SK-N-SH (cell line): Measurements from ENCODE around the gene PDF. TPM values are rescaled to one million over a fixed set of nuclear protein-coding genes. Genes with fewer than 3 reads are reported as not detected.

ENCODE experiments used
- CTCF ChIA-PET: fragments of 300-600, 350-600 bp; formaldehyde crosslinking; extraction: SDS; loops from one replicate; lab custom pipeline; 2021; lab: Yijun Ruan, JAX
- POLR2A ChIA-PET: fragments of 350-600 bp; sonication (Branson Sonifier 250); formaldehyde crosslinking; extraction: SDS; loops from one replicate; lab custom pipeline; 2020; ENCODE audit warnings: antibody characterized with exemption, inconsistent platforms; lab: Yijun Ruan, JAX
- DNase-seq: peaks from one replicate; pipeline ENCODE4 v3.0.0; 2012
- H2AFZ ChIP-seq: fragments of 200-600 bp; sonication (generic); 2 replicates; pipeline ENCODE4 v1.8.1; 2016; ENCODE audit warnings: antibody characterized with exemption, mild to moderate bottlenecking, low read depth
- H3F3A ChIP-seq: fragments of 200-600 bp; sonication (generic); replicated peaks from 2 replicates; pipeline ENCODE3; 2016; ENCODE audit warnings: antibody characterized with exemption, mild to moderate bottlenecking; ENCODE audit not compliant: insufficient read depth
- H3K27ac ChIP-seq, 2 experiments: fragments of 200-500 bp in 1 of 2; fragments of 200-600 bp in 1 of 2; sonication (Bioruptor generic) in 1 of 2; sonication (generic), shearing (Covaris generic) in 1 of 2; 2 replicates each; pipeline versions ENCODE4 v1.5.1 to v1.6.1; 2014 to 2016; ENCODE audit warnings: low read depth in 2 of 2, inconsistent platforms in 1 of 2, low read length in 1 of 2, mild to moderate bottlenecking in 1 of 2, mixed read lengths in 1 of 2
- H3K27me3 ChIP-seq: fragments of 200-600 bp; sonication (generic), shearing (Covaris generic); 2 replicates; pipeline ENCODE4 v1.6.1; 2016; ENCODE audit warnings: mixed run types; ENCODE audit not compliant: insufficient read depth
- H3K36me3 ChIP-seq, 2 experiments: fragments of 200-500 bp in 1 of 2; fragments of 200-600 bp in 1 of 2; sonication (Bioruptor generic) in 1 of 2; sonication (generic) in 1 of 2; replicated peaks in 1 of 2; 2 replicates each; pipeline versions ENCODE3 to v1.5.1; 2014 to 2016; ENCODE audit warnings: low read length in 1 of 2, mild to moderate bottlenecking in 1 of 2; ENCODE audit not compliant: insufficient read depth in 2 of 2, control insufficient read depth in 1 of 2
- H3K4me1 ChIP-seq, 2 experiments: fragments of 200-500 bp in 1 of 2; fragments of 200-600 bp in 1 of 2; sonication (Bioruptor generic) in 1 of 2; sonication (generic), shearing (Covaris generic) in 1 of 2; 2 replicates each; pipeline versions ENCODE4 v1.5.1 to v1.6.1; 2014 to 2016; ENCODE audit warnings: low read depth in 1 of 2, low read length in 1 of 2, mixed run types in 1 of 2; ENCODE audit not compliant: insufficient read depth in 2 of 2, control insufficient read depth in 1 of 2
- H3K4me2 ChIP-seq: fragments of 200-600 bp; sonication (generic), shearing (Covaris generic); 2 replicates; pipeline ENCODE4 v1.6.1; 2017; ENCODE audit warnings: mixed run types
- H3K4me3 ChIP-seq, 2 experiments: fragments of 200-500 bp in 1 of 2; fragments of 200-600 bp in 1 of 2; sonication (Bioruptor generic) in 1 of 2; sonication (generic), shearing (Covaris generic) in 1 of 2; 2 replicates each; pipeline versions ENCODE4 v1.5.1 to v1.8.1; 2014 to 2016; ENCODE audit warnings: low read depth in 2 of 2, inconsistent platforms in 1 of 2, low read length in 1 of 2, mild to moderate bottlenecking in 1 of 2, mixed read lengths in 1 of 2, moderate library complexity in 1 of 2
- H3K79me2 ChIP-seq: fragments of 200-600 bp; sonication (generic); 2 replicates; pipeline ENCODE4 v1.8.1; 2017; ENCODE audit warnings: mild to moderate bottlenecking; ENCODE audit not compliant: insufficient read depth
- H3K9ac ChIP-seq: fragments of 200-600 bp; sonication (generic); 2 replicates; pipeline ENCODE4 v1.6.1; 2017; ENCODE audit warnings: mixed run types
- H3K9me2 ChIP-seq: fragments of 200-600 bp; sonication (generic); 2 replicates; pipeline ENCODE4 v1.6.1; 2017; ENCODE audit warnings: mixed run types
- H3K9me3 ChIP-seq: fragments of 200-600 bp; sonication (generic); 2 replicates; pipeline ENCODE4 v1.6.1; 2017; ENCODE audit warnings: mixed run types, mild to moderate bottlenecking, moderate library complexity
- H4K20me1 ChIP-seq: fragments of 200-600 bp; sonication (generic); 2 replicates; pipeline ENCODE4 v1.6.1; 2017; ENCODE audit warnings: mild to moderate bottlenecking, mixed run types; ENCODE audit not compliant: insufficient read depth
- CHD2 ChIP-seq: fragments of 150-350 bp; IDR thresholded peaks from 2 replicates; pipeline ENCODE4 v1.6.1; 2018; ENCODE audit warnings: low read length; ENCODE audit not compliant: partially characterized antibody
- FOXM1 ChIP-seq: IDR thresholded peaks from 2 replicates; pipeline ENCODE4 v1.4.0; 2012; ENCODE audit warnings: low read depth, mild to moderate bottlenecking
- GATA2 ChIP-seq: sonication (generic); formaldehyde crosslinking; IDR thresholded peaks from 2 replicates; pipeline ENCODE4 v1.5.0; 2020; ENCODE audit warnings: mild to moderate bottlenecking, missing genetic modification reagents
- IRF3 ChIP-seq: fragments of 150-350 bp; IDR thresholded peaks from 2 replicates; pipeline ENCODE4 v1.6.1; 2016; ENCODE audit warnings: mild to moderate bottlenecking, low read depth, low read length
- NRF1 ChIP-seq: IDR thresholded peaks from 2 replicates; pipeline ENCODE4 v1.6.1; 2012; ENCODE audit warnings: low read depth, mild to moderate bottlenecking, low read length
- REST ChIP-seq: IDR thresholded peaks from 2 replicates; pipeline ENCODE4 v1.6.1; 2012; ENCODE audit warnings: mild to moderate bottlenecking, low read depth, low read length, moderate library complexity
- RFX5 ChIP-seq: IDR thresholded peaks from 2 replicates; pipeline ENCODE4 v1.6.1; 2012; ENCODE audit warnings: mild to moderate bottlenecking, improper control_type of control experiment, low read length
- SMC3 ChIP-seq: IDR thresholded peaks from 2 replicates; pipeline ENCODE4 v1.6.1; 2012; ENCODE audit warnings: low read depth, low read length, improper control_type of control experiment
- WGBS: methylation state at CpG from one replicate; pipeline ENCODE4 v1.1.6; 2017; ENCODE audit warnings: low lambda C conversion rate; 5-methylcytosine and 5-hydroxymethylcytosine counted together
- polyA plus RNA-seq, 3 experiments: library from polyadenylated mRNA; depleted of rRNA; stranded (reverse); fragments of >200 nt; gene quantifications; 2 replicates each; pipeline ENCODE4 v1.2.3, GENCODE V29; 2012
- TF ChIP-seq, protein P1 (sequence below): IDR thresholded peaks from 2 replicates; pipeline ENCODE4 v1.4.0; 2012; ENCODE audit warnings: low read depth
- TF ChIP-seq, protein P2 (sequence below): IDR thresholded peaks from 2 replicates; pipeline ENCODE4 v1.4.0; 2012; ENCODE audit warnings: low read depth, borderline replicate concordance

The PDF gene
- polyA plus RNA-seq, 1 of the 3 experiments (the other 2 are of a cell fraction): 22.0 TPM

DNA sequence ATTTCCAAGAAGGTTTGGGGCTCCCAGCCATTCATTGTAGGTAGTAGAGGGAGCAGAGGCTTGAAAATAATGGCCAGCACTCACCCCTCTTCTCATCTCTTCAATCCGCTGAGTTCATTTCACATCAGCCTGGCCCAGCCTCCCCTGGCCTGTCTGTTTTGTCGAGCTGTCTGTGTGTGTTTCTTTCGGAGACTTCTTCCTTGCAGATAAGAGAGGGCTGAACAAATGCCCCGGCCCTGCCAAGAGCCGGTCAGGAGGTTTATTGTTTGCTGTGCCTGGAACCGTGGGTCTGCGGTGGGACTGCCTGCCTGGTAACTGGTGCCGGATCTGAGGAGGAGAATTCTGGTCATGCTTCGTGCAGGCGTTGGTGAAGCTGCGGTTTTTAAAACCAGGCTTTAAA lies 15.9 kb downstream of the PDF start:
- Histone ChIP-seq H3K4me2 (no peak overlapping the region), H4K20me1 (peaks cover 10% of the 10 kb centered on the region; the same call in 1 of the 2 replicates), H3K4me3 (no peak overlapping the region), H3K27me3 (no peaks in the 10 kb centered on the region), H3K36me3 (peaks cover 20 to 46% of the 10 kb centered on the region in 2 experiments), H3F3A (peaks cover 4% of the 10 kb centered on the region), H3K79me2 (peaks cover 51% of the 10 kb centered on the region), H3K9me3 (no peaks in the 10 kb centered on the region), H3K27ac (no peak overlapping the region), H2AFZ (no peak overlapping the region), H3K9me2 (no peaks in the 10 kb centered on the region), H3K4me1 (peaks cover 0 to 5% of the 10 kb centered on the region in 2 experiments; a peak in 1 of 4 replicates), H3K9ac (no peak overlapping the region)
- TF ChIP-seq CHD2 (no peak), NRF1 (no peak), GATA2 (CRISPR knock-in tag) (no peak), FOXM1 (no peak)
- TF ChIP-seq, protein P1, sequence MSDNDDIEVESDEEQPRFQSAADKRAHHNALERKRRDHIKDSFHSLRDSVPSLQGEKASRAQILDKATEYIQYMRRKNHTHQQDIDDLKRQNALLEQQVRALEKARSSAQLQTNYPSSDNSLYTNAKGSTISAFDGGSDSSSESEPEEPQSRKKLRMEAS: no peak
- TF ChIP-seq, protein P2, sequence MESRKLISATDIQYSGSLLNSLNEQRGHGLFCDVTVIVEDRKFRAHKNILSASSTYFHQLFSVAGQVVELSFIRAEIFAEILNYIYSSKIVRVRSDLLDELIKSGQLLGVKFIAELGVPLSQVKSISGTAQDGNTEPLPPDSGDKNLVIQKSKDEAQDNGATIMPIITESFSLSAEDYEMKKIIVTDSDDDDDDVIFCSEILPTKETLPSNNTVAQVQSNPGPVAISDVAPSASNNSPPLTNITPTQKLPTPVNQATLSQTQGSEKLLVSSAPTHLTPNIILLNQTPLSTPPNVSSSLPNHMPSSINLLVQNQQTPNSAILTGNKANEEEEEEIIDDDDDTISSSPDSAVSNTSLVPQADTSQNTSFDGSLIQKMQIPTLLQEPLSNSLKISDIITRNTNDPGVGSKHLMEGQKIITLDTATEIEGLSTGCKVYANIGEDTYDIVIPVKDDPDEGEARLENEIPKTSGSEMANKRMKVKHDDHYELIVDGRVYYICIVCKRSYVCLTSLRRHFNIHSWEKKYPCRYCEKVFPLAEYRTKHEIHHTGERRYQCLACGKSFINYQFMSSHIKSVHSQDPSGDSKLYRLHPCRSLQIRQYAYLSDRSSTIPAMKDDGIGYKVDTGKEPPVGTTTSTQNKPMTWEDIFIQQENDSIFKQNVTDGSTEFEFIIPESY: no peak
- DNase-seq: no peak
- ChIA-PET CTCF (no interaction called here), POLR2A (interaction anchor here (1.5 kb wide), 1 partner anchor 14 kb away, joined by 5 read pairs; no protein-coding TSS in a partner anchor)
- WGBS: 96% methylated on average over 11 of the region's 11 CpGs

DNA sequence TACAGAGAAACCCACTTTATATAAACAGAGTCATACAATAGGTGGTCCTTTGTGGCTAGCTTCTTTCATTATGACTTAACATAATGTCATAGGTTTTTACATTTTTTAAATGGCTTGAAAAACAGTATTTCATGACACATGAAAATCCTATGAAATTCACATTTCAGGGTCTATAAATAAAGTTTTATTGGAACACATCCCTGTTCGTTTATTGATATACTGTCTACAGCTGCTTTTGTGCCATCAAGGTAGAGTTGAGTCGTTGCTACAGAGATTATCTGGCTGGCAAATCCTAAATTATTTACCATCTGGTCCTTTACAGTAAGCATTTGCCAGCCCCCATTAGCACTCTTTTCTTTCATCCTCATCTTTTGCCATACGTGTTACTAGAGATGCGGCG lies 16.9 kb downstream of the PDF start:
- H3K9ac ChIP-seq: no peak overlapping the region
- ChIA-PET POLR2A (no interaction called here), CTCF (no interaction called here)
- WGBS: 84% methylated on average over 5 of the region's 5 CpGs
- TF ChIP-seq SMC3: no peak
- no peak for TF ChIP-seq REST
- TF ChIP-seq, protein P1: no peak
- no peak for TF ChIP-seq IRF3
- no peak for TF ChIP-seq RFX5
- peaks cover 20 to 36% of the 10 kb centered on the region in 2 experiments for H3K36me3 ChIP-seq
- H3K9me2 ChIP-seq: no peaks in the 10 kb centered on the region
- H3K4me3 ChIP-seq: no peak overlapping the region
- H2AFZ ChIP-seq: no peak overlapping the region
- H4K20me1 ChIP-seq: peaks cover 10% of the 10 kb centered on the region; the same call in 1 of the 2 replicates
- H3F3A ChIP-seq: peaks cover 12% of the 10 kb centered on the region
- peaks cover 51% of the 10 kb centered on the region for H3K79me2 ChIP-seq
- no peak overlapping the region for H3K27ac ChIP-seq
- peaks cover 0 to 5% of the 10 kb centered on the region in 2 experiments; a peak in 1 of 4 replicates for H3K4me1 ChIP-seq
- no peak overlapping the region for H3K4me2 ChIP-seq
- H3K9me3 ChIP-seq: no peaks in the 10 kb centered on the region
- no peaks in the 10 kb centered on the region for H3K27me3 ChIP-seq
- DNase-seq: no peak
